ENCODE measurements around the gene ABI2.
A peak's percentile ranks its signal among the peaks of the same experiment; 100 is the strongest.

The ABI2 gene

DNA sequence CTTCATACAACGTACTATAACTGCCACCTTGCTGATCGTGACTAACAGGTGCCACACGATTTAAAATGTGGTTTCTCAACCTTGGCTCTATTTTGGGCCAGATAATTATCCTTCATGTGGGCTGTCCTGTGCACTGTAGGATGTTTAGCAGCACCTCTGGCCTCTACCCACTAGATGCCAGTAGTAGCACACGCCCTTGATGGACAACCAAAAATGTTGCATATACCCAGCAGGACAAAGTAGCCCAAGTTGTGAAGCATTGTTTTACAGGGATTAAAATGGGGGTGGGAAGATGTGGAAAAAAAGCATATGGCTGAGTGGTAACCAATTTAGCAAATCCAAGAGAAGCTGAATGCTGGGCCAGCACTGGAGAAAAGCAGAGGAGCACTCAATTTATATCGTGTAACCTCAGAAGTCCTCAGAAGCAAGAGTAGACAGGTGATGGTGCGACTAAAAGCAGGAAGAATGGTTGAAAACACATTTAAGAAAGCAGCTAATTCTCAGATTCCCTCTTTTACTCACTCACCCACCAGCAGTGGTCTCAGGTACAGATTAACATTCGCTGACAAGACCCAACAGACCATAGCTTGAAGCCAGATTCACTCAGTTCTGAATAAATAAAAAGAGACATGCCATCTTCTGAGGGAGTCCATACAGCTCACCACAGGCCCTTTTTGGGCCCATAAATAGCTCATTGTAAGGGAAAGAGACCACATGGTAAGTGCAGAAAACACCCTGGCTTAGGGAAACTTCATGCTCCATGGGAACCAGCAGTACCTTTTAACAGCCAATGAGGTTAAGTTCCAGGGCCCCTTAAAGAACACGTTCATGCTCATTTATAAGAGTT is 156.3 kb downstream of the ABI2 start:
- DNase-seq: peak; percentile 25

GRCh38 chr2:203489531-203489930 is 161.3 kb downstream of the ABI2 start:
- DNase-seq: no peak

GRCh38 chr2:203490391-203490790 is 162.2 kb downstream of the ABI2 start:
- no peak for DNase-seq

GRCh38 chr2:203492965-203493364 is 164.8 kb downstream of the ABI2 start:
- no peak for DNase-seq
